HepG2 (cell line): ENCODE data around the gene MST1. TPM values are rescaled to one million over a fixed set of nuclear protein-coding genes. Genes with fewer than 3 reads are reported as not detected.

ENCODE experiments used
- AGO1 ChIP-seq: fragments of 200-400 bp; formaldehyde crosslinking; IDR thresholded peaks from 2 replicates; pipeline ENCODE4 v1.6.1; 2017; ENCODE audit warnings: mild to moderate bottlenecking, low read depth, low read length, moderate library complexity; ENCODE audit not compliant: poor library complexity, severe bottlenecking
- HNF1A ChIP-seq, 2 experiments: sonication (generic) in 1 of 2; formaldehyde crosslinking in 1 of 2; IDR thresholded peaks; 2 replicates each; pipeline versions ENCODE4 v1.4.0 to v1.6.1; 2016 to 2020; ENCODE audit warnings: borderline replicate concordance in 1 of 2, low read depth in 1 of 2, mild to moderate bottlenecking in 1 of 2, missing genetic modification reagents in 1 of 2
- NR0B2 ChIP-seq: sonication (generic); formaldehyde crosslinking; IDR thresholded peaks from 2 replicates; pipeline ENCODE4 v1.4.0; 2020; ENCODE audit warnings: mild to moderate bottlenecking, missing genetic modification reagents
- TGIF2 ChIP-seq: IDR thresholded peaks from 2 replicates; pipeline ENCODE4 v1.6.1; 2016; ENCODE audit warnings: control low read depth, missing compliant biosample characterization
- XRCC5 ChIP-seq: fragments of 200-400 bp; formaldehyde crosslinking; optimal IDR thresholded peaks from 2 replicates; pipeline ENCODE3; 2017; ENCODE audit warnings: mild to moderate bottlenecking, low read length
- ZNF383 ChIP-seq: sonication (generic); formaldehyde crosslinking; IDR thresholded peaks from 2 replicates; pipeline ENCODE4 v1.4.0; 2020; ENCODE audit warnings: missing genetic modification reagents, mild to moderate bottlenecking, borderline replicate concordance
- ZNF616 ChIP-seq: sonication (generic); formaldehyde crosslinking; IDR thresholded peaks from 2 replicates; pipeline ENCODE4 v1.5.0; 2020; ENCODE audit warnings: low read depth, mild to moderate bottlenecking, missing genetic modification reagents
- ZNF7 ChIP-seq: IDR thresholded peaks from 2 replicates; pipeline ENCODE4 v1.6.1; 2016; ENCODE audit warnings: missing biosample characterization, missing genetic modification reagents
- ZNF781 ChIP-seq: sonication (generic); formaldehyde crosslinking; IDR thresholded peaks from 2 replicates; pipeline ENCODE4 v1.5.1; 2020; ENCODE audit warnings: borderline replicate concordance, mild to moderate bottlenecking, missing genetic modification reagents; ENCODE audit errors: not compliant biosample characterization
- ZNF839 ChIP-seq: sonication (generic); formaldehyde crosslinking; IDR thresholded peaks from 2 replicates; pipeline ENCODE4 v1.4.0; 2020; ENCODE audit warnings: missing genetic modification reagents, mild to moderate bottlenecking, borderline replicate concordance
- ZNF891 ChIP-seq: sonication (generic); formaldehyde crosslinking; IDR thresholded peaks from 2 replicates; pipeline ENCODE4 v1.5.0; 2020; ENCODE audit warnings: mild to moderate bottlenecking, missing genetic modification reagents
- polyA plus RNA-seq, 8 experiments: library from polyadenylated mRNA; depleted of rRNA in 3 of 8; stranded (reverse) in 7 of 8; unstranded in 1 of 8; fragments of >200 nt; fragmentation: Illumina TruSeq in 4 of 8; extraction: Trizol in 4 of 8; gene quantifications; 2 replicates each; pipeline versions ENCODE4 v1.2.1 to v1.2.3, GENCODE V29; 2011 to 2016; ENCODE audit warnings: low read depth in 4 of 8, missing spikeins in 1 of 8, mixed read lengths in 1 of 8; ENCODE audit not compliant: insufficient read depth in 1 of 8
- total RNA-seq, 5 experiments: library from RNA; depleted of rRNA; stranded (reverse); fragments of >200 nt; fragmentation: Illumina TruSeq; extraction: Trizol; gene quantifications; 2 replicates each; pipeline ENCODE4 v1.2.3, GENCODE V29; 2016; ENCODE audit warnings: low read depth in 1 of 5
- TF ChIP-seq, protein P1 (sequence below): sonication (generic); formaldehyde crosslinking; IDR thresholded peaks from 2 replicates; pipeline ENCODE4 v1.4.0; 2020; ENCODE audit warnings: mild to moderate bottlenecking, low read depth, missing genetic modification reagents
- TF ChIP-seq, protein P2 (sequence below): sonication (generic); formaldehyde crosslinking; IDR thresholded peaks from 2 replicates; pipeline ENCODE4 v1.5.0; 2020; ENCODE audit warnings: missing genetic modification reagents

The MST1 gene
- total and polyA plus RNA-seq, 2 of the 13 experiments (the other 11 are each of a cell fraction or from before 2014, with no cell fraction given), result 189 to 452 TPM

- TF ChIP-seq ZNF383 (CRISPR knock-in tag) (no peak), ZNF781 (no peak), TGIF2 (CRISPR knock-in tag) (0 out of 2 replicates have a peak, but pooled peaks have one; percentile 27), ZNF616 (CRISPR knock-in tag) (no peak), HNF1A (IDR thresholded peaks at IDR 0.05; ENCODE audit: low read depth) (no peak), HNF1A (CRISPR knock-in tag; IDR thresholded peaks at IDR 0.05; ENCODE audit: borderline replicate concordance) (no peak), XRCC5 (peak; percentile 3), NR0B2 (peak; percentile 61; the same call in 1 of the 2 replicates), AGO1 (peak; percentile 18), ZNF891 (CRISPR knock-in tag) (no peak), ZNF7 (0 out of 2 replicates have a peak, but pooled peaks have one; percentile 18), ZNF839 (no peak)
- TF ChIP-seq, protein P1, sequence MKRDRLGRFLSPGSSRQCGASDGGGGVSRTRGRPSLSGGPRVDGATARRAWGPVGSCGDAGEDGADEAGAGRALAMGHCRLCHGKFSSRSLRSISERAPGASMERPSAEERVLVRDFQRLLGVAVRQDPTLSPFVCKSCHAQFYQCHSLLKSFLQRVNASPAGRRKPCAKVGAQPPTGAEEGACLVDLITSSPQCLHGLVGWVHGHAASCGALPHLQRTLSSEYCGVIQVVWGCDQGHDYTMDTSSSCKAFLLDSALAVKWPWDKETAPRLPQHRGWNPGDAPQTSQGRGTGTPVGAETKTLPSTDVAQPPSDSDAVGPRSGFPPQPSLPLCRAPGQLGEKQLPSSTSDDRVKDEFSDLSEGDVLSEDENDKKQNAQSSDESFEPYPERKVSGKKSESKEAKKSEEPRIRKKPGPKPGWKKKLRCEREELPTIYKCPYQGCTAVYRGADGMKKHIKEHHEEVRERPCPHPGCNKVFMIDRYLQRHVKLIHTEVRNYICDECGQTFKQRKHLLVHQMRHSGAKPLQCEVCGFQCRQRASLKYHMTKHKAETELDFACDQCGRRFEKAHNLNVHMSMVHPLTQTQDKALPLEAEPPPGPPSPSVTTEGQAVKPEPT, result no peak
- TF ChIP-seq, protein P2, sequence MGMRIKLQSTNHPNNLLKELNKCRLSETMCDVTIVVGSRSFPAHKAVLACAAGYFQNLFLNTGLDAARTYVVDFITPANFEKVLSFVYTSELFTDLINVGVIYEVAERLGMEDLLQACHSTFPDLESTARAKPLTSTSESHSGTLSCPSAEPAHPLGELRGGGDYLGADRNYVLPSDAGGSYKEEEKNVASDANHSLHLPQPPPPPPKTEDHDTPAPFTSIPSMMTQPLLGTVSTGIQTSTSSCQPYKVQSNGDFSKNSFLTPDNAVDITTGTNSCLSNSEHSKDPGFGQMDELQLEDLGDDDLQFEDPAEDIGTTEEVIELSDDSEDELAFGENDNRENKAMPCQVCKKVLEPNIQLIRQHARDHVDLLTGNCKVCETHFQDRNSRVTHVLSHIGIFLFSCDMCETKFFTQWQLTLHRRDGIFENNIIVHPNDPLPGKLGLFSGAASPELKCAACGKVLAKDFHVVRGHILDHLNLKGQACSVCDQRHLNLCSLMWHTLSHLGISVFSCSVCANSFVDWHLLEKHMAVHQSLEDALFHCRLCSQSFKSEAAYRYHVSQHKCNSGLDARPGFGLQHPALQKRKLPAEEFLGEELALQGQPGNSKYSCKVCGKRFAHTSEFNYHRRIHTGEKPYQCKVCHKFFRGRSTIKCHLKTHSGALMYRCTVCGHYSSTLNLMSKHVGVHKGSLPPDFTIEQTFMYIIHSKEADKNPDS (CRISPR knock-in tag), result no peak; the same call in 1 of the 2 replicates
Observed at GRCh38 chr3:49674497-49674983, 14.7 kb downstream of the MST1 start (continued).
